Measurements from ENCODE around the gene AP3D1.

GRCh38 chr19:2062389-2062729, 89.0 kb downstream of the AP3D1 start:
- no peak for TF ChIP-seq POLR2A (IDR thresholded peaks at IDR 0.05; ENCODE audit: low read depth, low read length)
- no peak for TF ChIP-seq TAF1 (IDR thresholded peaks at IDR 0.05; ENCODE audit: low read depth, low read length)
- TF ChIP-seq POLR2AphosphoS5 (IDR thresholded peaks at IDR 0.05; ENCODE audit: low read depth, low read length), result no peak

Measured in GM12891 (cell line).